NOMO-1 treated with DMSO at 0.1 percent for 48 hours (cell line): ENCODE results near the gene ZC3H12A.

Experiments
- DNase-seq: peaks from one replicate; lab custom pipeline; 2025; ENCODE audit not compliant: unreplicated experiment; lab: John Stamatoyannopoulos, UW

ZC3H12A gene

GRCh38 chr1:37453647-37454046 lies 20.7 kb upstream of the ZC3H12A start:
- no peak for DNase-seq

DNA sequence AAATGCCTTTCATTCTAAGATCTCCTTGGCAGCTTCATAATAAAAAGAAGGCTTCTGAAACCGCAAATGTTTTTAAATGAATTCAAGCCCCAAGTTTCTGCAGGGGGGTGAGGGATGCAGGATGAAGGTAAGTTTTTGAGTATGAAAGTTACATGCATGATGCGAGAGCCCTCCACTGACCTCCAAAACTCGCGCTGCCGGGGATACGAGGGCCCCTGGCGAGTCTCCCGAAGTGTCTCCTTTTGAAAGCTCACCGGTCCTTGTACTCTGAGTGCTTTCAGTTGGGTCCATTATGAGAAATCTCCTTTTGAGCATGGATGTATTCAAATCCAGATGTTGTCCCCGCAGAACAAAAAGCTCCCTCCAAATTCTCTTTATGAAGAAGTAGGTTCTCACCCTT lies 18.9 kb upstream of the ZC3H12A start:
- DNase-seq, result no peak

DNA sequence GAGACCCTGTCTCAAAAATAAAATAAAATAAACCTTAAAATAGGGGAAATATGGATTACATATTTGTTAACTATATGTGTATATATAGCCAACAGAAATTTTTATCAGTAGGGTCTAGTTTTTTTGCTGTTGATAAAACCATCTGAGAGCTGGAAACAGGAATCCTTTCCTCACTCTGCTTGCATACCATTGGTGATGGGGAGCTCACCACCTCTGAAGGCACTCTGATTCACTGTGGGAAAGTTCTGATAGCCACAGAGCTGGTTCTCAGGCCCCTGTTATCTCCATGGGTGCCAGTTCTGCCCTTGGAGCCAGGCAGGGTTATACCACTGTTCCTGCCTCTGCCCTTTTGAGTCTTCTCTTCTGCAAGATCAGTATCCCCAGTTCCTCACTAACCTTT lies 17.8 kb upstream of the ZC3H12A start:
- DNase-seq, result no peak

GRCh38 chr1:37458551-37458950 lies 15.8 kb upstream of the ZC3H12A start:
- no peak for DNase-seq

GRCh38 chr1:37461698-37462436 lies 12.5 kb upstream of the ZC3H12A start:
- DNase-seq, result no peak

DNA sequence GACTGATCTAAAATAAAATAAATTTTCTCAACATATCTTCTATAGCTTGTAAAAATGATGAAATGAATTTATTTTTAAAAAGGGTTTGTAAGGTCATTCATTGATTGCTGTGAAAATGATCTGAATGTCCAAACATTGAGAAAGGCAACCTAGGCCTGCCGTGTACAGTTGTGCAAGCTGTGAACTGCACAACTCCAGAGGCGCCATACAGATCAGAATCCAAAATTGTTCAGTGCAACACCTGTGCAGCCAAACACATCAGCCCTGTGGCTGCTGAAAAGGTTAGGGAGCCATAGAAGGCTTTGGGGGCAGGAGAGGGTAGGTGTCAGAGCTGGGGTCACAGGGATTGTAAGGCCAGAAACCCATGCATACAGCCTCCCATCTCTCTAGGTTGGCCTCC lies 9.9 kb upstream of the ZC3H12A start:
- DNase-seq, result no peak

GRCh38 chr1:37465593-37466517 lies 8.5 kb upstream of the ZC3H12A start:
- DNase-seq, result no peak

DNA sequence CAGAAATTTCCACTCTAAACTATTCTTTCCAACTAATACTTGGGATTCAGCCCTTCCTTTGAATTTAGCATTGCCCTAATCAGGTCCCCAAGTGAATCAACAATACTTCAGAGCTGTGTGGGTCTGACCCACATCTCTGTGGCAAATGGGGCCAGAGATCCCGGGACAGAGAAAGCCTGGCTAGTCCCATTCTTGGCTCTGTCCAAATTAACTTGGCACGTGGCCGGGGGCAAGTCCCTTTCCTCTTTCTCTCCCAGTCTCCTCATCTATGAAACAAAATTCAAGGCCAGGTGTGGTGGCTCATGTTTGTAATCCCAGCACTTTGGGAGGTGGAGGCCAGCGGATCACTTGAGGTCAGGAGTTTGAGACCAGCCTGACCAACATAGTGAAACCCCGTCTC lies 6.3 kb upstream of the ZC3H12A start:
- DNase-seq, result no peak

GRCh38 chr1:37469386-37469785 lies 5.0 kb upstream of the ZC3H12A start:
- DNase-seq, result no peak

- no peak for DNase-seq
These were observed 2.8 kb upstream of the ZC3H12A start for GRCh38 chr1:37471345-37472231.

DNA sequence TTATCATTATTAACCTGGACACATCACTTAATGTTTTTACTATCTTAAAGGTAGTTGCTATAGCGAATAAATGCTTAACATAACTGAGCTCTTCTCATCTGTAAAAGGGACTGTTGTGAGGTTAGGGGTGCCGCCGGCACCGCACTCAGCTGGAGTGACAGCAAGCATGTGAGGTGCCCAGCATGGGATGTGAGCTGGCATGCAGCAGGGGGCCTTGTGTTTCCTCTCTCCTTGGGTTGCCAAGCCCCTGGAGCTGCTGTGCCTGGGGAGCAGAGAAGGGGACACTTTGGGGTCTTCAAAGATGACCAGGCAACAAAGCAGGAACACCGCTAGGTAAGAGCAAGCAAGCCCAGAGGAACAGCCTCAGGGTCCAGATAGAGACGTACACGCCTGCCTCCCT lies 2.1 kb upstream of the ZC3H12A start:
- DNase-seq, result no peak

DNA sequence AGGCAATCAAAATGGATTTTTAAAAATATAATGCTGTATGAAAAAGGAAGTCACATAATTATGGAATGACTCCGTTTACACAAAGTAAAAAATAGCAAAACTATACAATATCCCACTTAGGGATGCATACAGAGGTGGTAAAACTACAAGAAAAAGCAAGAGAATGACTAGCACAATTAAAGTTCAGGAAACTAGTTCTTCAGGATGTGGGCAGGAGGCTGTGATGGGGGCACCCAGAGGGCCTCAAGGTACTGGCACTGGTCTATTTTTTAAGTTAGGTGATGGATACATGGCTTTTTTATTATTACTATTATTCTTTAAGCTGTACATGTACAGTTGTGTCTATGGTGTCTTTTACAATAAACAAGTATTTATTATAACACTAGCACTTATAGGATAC lies 1.4 kb upstream of the ZC3H12A start:
- no peak for DNase-seq

- DNase-seq, result no peak
These were observed 842 bp upstream of the ZC3H12A start for GRCh38 chr1:37473431-37474045.

DNA sequence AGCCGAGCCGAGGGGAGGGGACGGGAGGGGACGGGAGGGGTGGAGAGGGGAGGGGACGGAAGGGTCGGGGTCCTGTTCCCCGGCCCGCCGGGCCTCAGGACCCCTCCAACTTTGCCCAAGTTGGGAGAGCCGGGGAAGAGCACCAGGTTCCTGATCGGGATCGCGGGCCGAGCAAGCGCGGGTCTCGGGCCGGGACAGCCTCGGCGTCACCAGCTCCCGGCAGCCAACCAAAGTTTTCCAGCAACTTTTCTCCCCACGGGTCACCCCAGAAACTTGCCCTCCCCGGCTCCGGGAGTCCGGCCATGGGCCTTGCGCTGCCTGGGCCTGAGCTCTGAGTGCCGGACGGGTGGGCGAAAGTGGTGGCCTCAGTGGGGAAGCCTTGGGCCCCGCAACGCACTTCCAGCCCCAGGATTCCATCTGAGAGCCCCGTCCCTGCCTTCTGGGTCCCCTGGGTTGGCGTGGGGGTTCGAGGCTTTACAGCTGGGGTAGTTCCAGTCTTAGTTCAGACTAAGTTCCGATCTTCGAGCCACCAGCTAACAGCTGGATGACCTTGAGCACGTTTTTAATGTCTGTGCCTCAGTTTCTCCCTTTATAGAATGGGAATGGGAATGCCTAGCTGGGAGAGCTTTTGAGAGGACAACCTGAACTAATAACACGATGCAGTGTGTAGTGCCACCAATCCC lies 458 bp downstream of the ZC3H12A start:
- no peak for DNase-seq

GRCh38 chr1:37475380-37476086 lies 1.2 kb downstream of the ZC3H12A start:
- DNase-seq, result no peak

DNA sequence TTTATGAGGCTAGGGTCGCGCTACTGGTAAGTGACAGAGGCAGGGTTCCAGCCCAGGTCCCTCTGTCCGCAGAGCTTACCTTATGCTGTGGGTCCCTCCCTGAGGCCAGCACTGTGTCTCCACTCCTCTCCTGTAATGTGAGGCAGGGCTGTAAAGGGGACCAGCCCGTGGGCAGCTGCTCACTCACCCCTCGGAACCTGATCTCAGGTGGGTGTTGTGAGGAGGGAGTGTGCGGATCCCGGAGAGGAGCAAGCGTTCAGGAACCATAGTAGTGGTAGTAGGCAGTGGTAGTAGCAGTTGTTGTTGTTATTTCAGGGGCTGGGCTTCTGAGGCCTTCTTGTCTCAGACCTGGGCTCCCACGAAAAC lies 1.7 kb downstream of the ZC3H12A start:
- DNase-seq, result no peak

DNA sequence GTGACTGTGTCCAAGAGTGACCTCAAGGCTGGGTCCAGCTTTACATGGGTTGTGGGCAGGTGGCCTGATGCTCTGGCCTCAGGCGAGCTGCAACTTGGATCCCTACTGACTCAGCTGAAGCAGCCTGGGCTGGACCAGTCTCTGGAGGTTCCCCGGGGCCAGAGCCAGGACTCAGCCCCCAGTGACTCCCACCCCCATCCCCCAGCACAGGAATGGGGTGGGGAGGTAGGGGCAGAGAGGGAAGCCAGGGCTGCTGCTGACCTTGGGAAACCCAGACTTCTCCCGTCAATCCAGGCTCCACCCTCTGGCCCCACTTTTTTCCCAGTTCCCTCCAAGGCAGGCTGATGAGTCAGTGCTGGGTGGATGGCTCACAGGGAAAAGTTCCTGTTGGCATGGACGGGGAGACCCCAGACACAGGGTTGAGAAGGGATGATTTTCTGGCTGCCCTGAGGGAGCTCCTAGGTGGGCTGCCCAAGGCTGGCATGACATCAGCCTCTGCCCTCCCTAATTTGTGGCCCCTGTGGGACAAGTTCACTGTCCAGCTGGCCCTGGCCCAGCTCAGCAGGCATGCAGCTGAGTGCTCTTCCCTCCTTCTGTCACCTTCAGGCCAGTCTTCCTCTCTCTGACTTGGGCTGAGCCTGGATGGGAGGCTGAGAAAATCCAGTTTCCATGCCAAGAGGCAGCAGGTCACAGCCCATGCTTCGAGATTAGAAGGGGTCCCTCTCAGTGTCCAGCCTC lies 2.2 kb downstream of the ZC3H12A start:
- DNase-seq, result no peak

DNA sequence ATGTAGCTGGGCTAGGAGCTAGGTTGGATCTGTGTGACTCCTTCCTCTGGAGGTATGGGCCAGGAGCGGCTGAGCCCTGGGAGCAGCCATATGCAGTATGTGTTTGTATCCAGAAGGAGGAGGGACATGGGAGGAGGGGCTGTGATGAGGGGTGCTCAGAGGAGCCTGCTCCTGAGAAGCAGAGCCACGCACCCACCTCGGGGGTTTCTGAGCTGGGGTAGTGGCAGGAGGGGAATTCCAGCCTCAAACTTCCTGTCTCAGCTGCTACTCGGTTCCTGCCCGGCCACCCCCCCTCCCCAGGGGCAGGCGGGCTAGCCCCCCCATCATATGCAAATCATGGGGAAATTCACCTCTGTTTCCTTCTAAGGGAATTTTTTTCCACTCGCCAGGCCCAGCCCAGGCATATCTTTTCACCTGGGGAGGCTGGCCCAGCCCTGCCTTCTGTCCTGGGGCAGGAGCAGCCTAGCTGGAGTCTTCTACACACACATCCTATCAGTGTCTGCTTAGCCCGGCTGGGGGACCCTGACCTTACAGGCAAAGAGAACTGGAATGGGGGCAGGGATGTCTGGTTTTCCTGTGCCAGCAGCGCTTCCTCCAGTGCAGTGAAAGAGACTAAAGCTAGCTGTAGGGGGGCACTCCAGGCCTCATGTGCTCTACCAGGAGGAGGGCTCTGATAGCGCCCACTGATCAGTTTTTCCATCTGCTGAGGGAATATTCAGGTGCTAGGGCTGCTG lies 3.0 kb downstream of the ZC3H12A start:
- DNase-seq, result no peak
